ENCODE results near the gene ARL6IP5. TPM values are rescaled to one million over a fixed set of nuclear protein-coding genes. Genes with fewer than 3 reads are reported as not detected.
A peak's percentile ranks its signal among the peaks of the same experiment; 100 is the strongest.

ARL6IP5 gene
- total and polyA plus RNA-seq, 8 donors: 74.0 to 184 (median 102) TPM

GRCh38 chr3:69115731-69116130, 31.0 kb downstream of the ARL6IP5 start:
- Histone ChIP-seq H3K9me3 (no peaks in the 10 kb centered on the region), H3K27me3 (no peaks in the 10 kb centered on the region), H3K36me3 (no peaks in the 10 kb centered on the region), H3K4me1 (no peaks in the 10 kb centered on the region), H3K27ac (no peak overlapping the region), H3K4me3 (no peak overlapping the region)
- DNase-seq (no peak), ATAC-seq (peak; percentile 14)
- intact Hi-C loops (cut with DNase I): no loop called here
- TF ChIP-seq CTCF (IDR thresholded peaks at IDR 0.05): no peak

GRCh38 chr3:69116162-69116561, 31.4 kb downstream of the ARL6IP5 start:
- H3K9me3 ChIP-seq: no peaks in the 10 kb centered on the region
- no peak overlapping the region for H3K4me3 ChIP-seq
- H3K27me3 ChIP-seq: no peaks in the 10 kb centered on the region
- no peak overlapping the region for H3K27ac ChIP-seq
- intact Hi-C loops (cut with DNase I): no loop called here
- no peaks in the 10 kb centered on the region for H3K36me3 ChIP-seq
- peaks cover 0 to 2% of the 10 kb centered on the region in 2 donors for H3K4me1 ChIP-seq
- DNase-seq: no peak
- no peak for TF ChIP-seq CTCF (IDR thresholded peaks at IDR 0.05)
- no peak for ATAC-seq

- Histone ChIP-seq H3K4me1 (peaks cover 0 to 7% of the 10 kb centered on the region in 2 donors), H3K27me3 (no peaks in the 10 kb centered on the region), H3K9me3 (no peaks in the 10 kb centered on the region), H3K27ac (no peak overlapping the region), H3K36me3 (no peaks in the 10 kb centered on the region), H3K4me3 (no peak overlapping the region)
- TF ChIP-seq CTCF (IDR thresholded peaks at IDR 0.05): no peak
- no peak for DNase-seq
- ATAC-seq: no peak
- intact Hi-C loops (cut with DNase I): no loop called here
These were observed 32.2 kb downstream of the ARL6IP5 start for GRCh38 chr3:69116897-69117296.

GRCh38 chr3:69118555-69118954, 33.8 kb downstream of the ARL6IP5 start:
- no peak for DNase-seq
- ATAC-seq: no peak
- Histone ChIP-seq H3K4me3 (no peak overlapping the region), H3K36me3 (no peaks in the 10 kb centered on the region), H3K4me1 (peaks cover 0 to 7% of the 10 kb centered on the region in 2 donors), H3K9me3 (no peaks in the 10 kb centered on the region), H3K27me3 (no peaks in the 10 kb centered on the region), H3K27ac (no peak overlapping the region)
- intact Hi-C loops (cut with DNase I): no loop called here
- TF ChIP-seq CTCF (IDR thresholded peaks at IDR 0.05): no peak

- ATAC-seq (no peak), DNase-seq (no peak)
- Histone ChIP-seq H3K9me3 (no peaks in the 10 kb centered on the region), H3K4me3 (no peak overlapping the region), H3K27ac (no peak overlapping the region), H3K4me1 (peaks cover 0 to 7% of the 10 kb centered on the region in 2 donors), H3K36me3 (no peaks in the 10 kb centered on the region), H3K27me3 (no peaks in the 10 kb centered on the region)
- intact Hi-C loops (cut with DNase I): no loop called here
- TF ChIP-seq CTCF (IDR thresholded peaks at IDR 0.05): no peak
These were observed 34.4 kb downstream of the ARL6IP5 start for GRCh38 chr3:69119138-69119537.
